GM12878 (cell line): ENCODE results near the gene HNRNPM.
"Not testable (repeated sequence)": the region's sequence is repeated elsewhere in the genome, so short reads cannot be mapped to it uniquely, and the experiment has no call there.

ENCODE experiments used
- ASH2L ChIP-seq: fragments of 300-600, 200-600 bp; sonication (generic); IDR thresholded peaks from 2 replicates; pipeline ENCODE4 v1.6.1; 2017; ENCODE audit warnings: low read depth, mild to moderate bottlenecking, borderline replicate concordance
- EP300 ChIP-seq, 2 experiments: fragments of 150-350 bp in 1 of 2; IDR thresholded peaks; 2 replicates each; pipeline ENCODE4 v1.6.1; 2011 to 2012; ENCODE audit warnings: low read depth in 2 of 2, low read length in 2 of 2, borderline replicate concordance in 1 of 2, improper control_type of control experiment in 1 of 2, inconsistent platforms in 1 of 2; ENCODE audit not compliant: control insufficient read depth in 1 of 2
- POLR2A ChIP-seq: IDR thresholded peaks from 2 replicates; pipeline ENCODE4 v1.6.1; 2011; ENCODE audit warnings: low read depth, mild to moderate bottlenecking, low read length
- RAD21 ChIP-seq: IDR thresholded peaks from 2 replicates; pipeline ENCODE4 v1.6.1; 2011; ENCODE audit warnings: mild to moderate bottlenecking, low read depth, low read length, moderate library complexity; ENCODE audit not compliant: insufficient read depth
- TCF12 ChIP-seq: IDR thresholded peaks from 2 replicates; pipeline ENCODE4 v1.6.1; 2011; ENCODE audit warnings: low read depth, mild to moderate bottlenecking, low read length

GRCh38 chr19:8444140-8444676 is 567 bp upstream of the HNRNPM start:
- TF ChIP-seq TCF12; ASH2L; RAD21; POLR2A; EP300 (IDR thresholded peaks at IDR 0.05; ENCODE audit: borderline replicate concordance in 1 of 2, control insufficient read depth in 1 of 2, low read depth in 2 of 2, low read length in 2 of 2): not testable (repeated sequence)
